NCI-H1417 treated with DMSO at 0.1 percent for 48 hours (cell line): Measurements from ENCODE around the gene ATXN7L1.

Experiments
- DNase-seq: peaks from one replicate; lab custom pipeline; 2025; lab: John Stamatoyannopoulos, UW

Gene ATXN7L1

DNA sequence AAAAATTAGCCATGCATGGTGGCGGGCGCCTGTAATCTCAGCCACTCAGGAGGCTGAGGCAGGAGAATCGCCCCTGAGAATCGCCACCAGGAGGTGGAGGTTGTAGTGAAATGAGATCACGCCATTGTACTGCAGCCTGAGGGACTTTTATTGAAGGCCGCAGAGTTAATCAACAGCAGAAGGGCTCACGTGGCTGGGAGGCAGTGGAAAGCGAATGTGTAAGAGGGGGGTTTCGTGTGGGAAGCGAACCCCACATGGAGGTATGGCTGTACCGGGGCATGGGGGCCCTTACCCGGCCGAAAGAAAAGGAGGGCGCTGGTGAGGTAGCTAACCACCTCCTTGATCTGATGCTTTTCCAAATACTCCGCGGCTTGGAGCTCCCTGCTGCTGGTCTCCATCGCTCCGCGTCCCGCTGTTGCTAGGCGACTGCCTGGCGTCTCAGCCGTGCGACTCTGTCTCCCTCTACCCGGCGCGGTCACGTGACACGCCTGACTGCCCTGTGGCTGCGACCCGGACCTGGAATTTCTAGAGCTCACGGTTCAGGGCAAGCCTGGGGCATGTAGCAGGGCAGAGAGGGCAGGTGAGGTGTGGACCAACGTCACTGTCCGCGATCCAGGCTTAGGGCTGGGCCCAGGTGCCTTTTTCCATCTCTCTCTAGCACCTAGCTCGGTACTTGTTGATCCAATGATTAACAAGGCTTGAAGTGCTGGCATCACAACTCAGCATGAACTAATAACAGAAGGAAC is 295.2 kb downstream of the ATXN7L1 start, which contains the start of gene EFCAB10:
TSS of gene EFCAB10 (minus strand) at position 428 of the 746 bp plus-strand sequence. CDS start at position 398, 30 bp downstream.
- DNase-seq, result peak; percentile 58

DNA sequence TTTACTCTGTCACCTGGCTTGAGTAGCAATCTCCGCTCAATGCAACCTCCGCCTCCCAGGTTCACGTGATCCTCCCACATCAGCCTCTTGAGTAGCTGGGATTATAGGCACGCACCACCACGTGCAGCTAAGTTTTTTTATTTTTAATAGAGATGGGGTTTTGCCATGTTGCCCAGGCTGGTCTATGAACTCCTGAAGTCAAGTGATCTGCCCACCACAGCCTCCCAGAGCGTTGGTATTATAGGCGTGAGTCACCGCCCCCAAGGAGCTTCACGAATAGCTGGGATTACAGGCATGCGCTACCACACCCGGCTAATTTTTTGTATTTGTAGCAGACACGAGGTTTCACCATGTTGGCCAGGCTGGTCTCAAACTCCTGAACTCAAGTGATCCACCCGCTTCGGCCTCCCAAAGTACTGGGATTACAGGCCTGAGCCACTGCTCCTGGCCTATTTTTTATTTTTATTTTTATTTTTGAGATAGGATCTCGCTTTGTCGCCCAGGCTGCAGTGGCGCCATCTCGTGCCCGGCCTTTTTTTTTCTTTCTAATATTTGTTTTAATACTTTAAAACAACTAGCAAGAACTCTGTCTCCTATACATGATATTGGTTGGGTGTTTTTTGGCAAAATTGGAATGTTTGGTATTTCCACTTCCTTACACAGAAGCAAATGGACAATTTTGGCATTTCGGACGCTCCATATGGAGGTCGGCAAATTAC is 296.2 kb downstream of the ATXN7L1 start:
- no peak for DNase-seq

DNA sequence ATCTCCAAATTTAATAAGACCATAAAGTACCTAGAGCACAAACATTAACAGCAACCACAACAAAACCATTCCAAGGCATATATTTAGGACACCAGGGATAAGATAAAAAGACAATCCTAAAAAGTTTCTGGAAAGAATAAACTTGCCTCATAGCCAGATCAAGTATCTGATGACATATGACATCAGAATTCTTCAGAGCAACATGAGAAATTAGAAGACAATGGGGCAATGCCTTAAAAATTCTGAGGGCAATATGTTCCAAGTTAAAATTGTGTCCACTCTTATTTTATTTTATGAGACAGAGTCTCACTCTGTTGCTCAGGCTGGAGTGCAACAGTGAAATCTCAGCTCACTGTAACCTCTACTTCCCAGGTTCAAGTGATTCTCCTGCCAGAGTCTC is 297.9 kb downstream of the ATXN7L1 start:
- DNase-seq, result no peak

DNA sequence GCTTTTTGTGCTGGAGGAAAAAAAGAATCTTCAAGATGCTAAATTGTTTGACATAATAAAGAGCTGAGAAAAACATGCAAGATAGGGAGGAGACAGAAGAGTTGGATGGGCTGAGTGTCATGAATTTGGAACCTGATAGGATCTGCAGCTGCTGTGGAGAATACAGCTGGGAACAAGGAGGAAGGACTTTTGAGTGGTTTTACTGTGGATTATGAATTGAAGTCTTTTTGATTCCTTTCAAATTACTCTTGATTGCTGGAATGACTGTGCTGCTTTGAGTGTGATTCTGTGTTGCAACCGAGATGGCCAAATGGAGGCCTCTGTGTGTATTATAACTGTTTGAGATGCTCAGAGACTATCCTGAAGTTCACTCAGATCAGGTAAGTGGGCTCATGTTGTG is 299.1 kb downstream of the ATXN7L1 start:
- no peak for DNase-seq

DNA sequence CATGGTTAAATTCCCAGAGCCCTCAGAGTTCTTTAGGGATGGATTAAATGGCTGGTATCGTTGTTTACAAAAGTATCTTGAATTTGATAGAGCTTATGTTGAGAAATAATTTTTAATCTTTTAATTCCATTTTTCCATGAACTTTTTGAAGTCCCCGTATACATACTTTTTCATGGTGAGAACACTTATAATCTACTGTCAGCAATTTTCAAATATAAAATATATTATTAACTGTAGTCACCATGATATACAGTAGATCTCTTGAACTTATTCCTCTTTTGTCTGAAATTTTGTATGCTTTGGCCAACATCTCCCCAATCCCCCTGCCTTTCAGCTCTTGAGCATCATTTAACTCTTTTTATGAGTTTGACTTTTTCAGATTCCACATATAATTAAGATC is 304.5 kb downstream of the ATXN7L1 start:
- DNase-seq, result no peak

DNA sequence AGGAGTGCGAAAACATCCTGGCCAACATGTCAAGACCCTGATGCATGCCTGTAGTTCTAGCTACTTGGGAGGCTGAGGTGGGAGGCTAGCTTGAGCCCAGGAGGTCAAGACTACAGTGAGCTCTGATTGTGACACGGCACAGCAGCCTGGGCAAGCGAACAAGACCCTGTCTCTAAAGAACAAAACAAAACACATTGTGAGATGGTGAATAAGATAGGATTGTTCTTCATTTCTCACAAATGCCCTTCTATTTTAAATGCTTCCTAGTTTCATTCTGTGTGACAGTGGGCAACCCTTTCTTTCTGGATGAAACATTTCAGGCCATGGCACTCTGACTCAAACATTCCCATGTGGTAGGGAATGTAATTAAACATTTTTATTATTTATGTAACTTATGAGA is 308.6 kb downstream of the ATXN7L1 start:
- DNase-seq, result no peak

DNA sequence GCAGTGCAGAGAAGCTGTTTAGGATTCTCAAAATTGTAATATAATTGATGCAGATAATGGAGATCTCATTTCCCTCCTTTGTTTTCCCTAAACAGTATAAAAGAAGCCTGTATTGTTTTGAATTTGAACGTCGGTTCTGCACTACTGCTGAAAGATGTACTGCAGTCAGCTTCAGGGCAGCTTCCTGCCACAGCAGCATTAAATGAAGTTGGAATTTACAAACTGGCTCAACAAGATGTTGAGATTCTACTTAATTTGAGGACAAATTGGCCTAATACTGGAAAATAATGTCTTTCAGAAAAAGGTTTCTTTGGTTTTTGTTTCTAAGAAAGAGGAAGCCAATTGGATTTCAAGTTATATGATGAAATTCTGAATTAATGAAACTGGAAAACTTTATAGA is 309.4 kb downstream of the ATXN7L1 start:
- DNase-seq, result no peak

DNA sequence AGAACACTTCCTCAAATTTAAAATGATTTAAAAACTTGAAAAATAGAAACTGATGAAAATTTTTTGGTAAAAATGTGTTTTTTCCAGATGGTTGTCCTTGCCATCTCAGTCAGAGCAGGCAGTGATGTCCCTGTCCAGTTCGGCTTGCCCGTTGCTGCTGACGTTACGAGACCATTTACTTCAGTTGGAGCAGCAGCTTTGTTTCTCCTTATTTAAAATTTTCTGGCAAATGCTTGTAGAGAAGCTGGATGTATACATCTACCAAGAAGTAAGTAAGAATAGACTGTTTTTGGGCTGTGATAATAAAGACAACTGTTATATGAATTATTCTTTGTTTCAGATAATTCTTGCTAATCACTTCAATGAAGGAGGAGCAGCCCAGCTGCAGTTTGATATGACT is 311.2 kb downstream of the ATXN7L1 start:
- no peak for DNase-seq

DNA sequence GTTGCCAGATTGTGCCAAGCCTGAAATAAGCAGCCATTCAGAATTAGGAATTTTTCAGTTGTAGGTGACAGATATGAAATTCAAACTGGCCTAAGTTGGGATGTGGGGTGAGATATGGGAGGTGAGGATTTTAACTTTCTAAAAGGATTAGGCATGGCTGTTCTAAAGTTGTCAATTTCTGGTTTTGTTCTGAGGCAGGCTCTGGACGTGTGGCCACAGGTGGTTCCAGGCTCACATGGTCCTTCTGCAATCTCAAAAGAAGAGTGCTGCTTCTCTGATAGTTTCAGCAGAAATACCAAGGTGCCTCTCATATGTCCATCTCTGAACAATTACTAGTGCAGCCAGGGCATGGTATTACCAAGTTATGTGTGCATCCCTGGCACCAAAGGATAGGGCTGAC is 316.5 kb downstream of the ATXN7L1 start:
- DNase-seq, result no peak
